PC-9 (cell line): Measurements from ENCODE around the gene RICTOR. TPM values are rescaled to one million over a fixed set of nuclear protein-coding genes. Genes with fewer than 3 reads are reported as not detected.
A peak's percentile ranks its signal among the peaks of the same experiment; 100 is the strongest.

ENCODE experiments used
- BruUV-seq: library from RNA; stranded (reverse); fragments of 400-500 nt; replicated peaks from 2 replicates; lab custom pipeline; 2021; lab: Mats Ljungman, UMichigan
- CTCF ChIA-PET: fragments of 300-600 bp; sonication (Branson Sonifier 250); formaldehyde crosslinking; loops from one replicate; lab custom pipeline; 2022; ENCODE audit warnings: antibody characterized with exemption; lab: Charles Lee
- POLR2A ChIA-PET: fragments of 300-600 bp; sonication (Branson Sonifier 250); formaldehyde crosslinking; loops from one replicate; lab custom pipeline; 2022; ENCODE audit warnings: antibody characterized with exemption; ENCODE audit not compliant: unreplicated experiment; lab: Charles Lee
- DNase-seq, 2 experiments: peaks; one replicate each; pipeline versions ENCODE4 v3.0.0 to v3.0.0-alpha.2; 2015 to 2022; ENCODE audit warnings: mixed read lengths in 1 of 2
- H2AFZ ChIP-seq: fragments of 200-600 bp; sonication (generic); 2 replicates; pipeline ENCODE4 v1.8.1; 2017; ENCODE audit warnings: antibody characterized with exemption
- H3F3A ChIP-seq: fragments of 200-600 bp; sonication (generic); 2 replicates; pipeline ENCODE4 v1.8.1; 2017; ENCODE audit warnings: antibody characterized with exemption, mild to moderate bottlenecking, low read depth; ENCODE audit not compliant: insufficient read depth
- H3K27ac ChIP-seq: fragments of 200-600 bp; sonication (generic); 2 replicates; pipeline ENCODE4 v1.6.1; 2016; ENCODE audit warnings: mixed run types
- H3K27me3 ChIP-seq: fragments of 200-600 bp; sonication (generic); 2 replicates; pipeline ENCODE4 v1.6.1; 2016; ENCODE audit warnings: low read depth, mixed run types; ENCODE audit not compliant: insufficient read depth
- H3K36me3 ChIP-seq: fragments of 200-600 bp; sonication (generic); 2 replicates; pipeline ENCODE4 v1.6.1; 2016; ENCODE audit warnings: low read depth, mixed run types
- H3K4me1 ChIP-seq: fragments of 200-600 bp; sonication (generic); replicated peaks from 2 replicates; pipeline ENCODE4 v1.6.1; 2016; ENCODE audit warnings: mixed run types; ENCODE audit not compliant: insufficient read depth
- H3K4me2 ChIP-seq: fragments of 200-600 bp; sonication (generic); 2 replicates; pipeline ENCODE4 v1.6.1; 2017; ENCODE audit warnings: mixed run types
- H3K4me3 ChIP-seq: fragments of 200-600 bp; sonication (generic); 2 replicates; pipeline ENCODE4 v1.6.1; 2016; ENCODE audit warnings: mixed run types
- H3K79me2 ChIP-seq: fragments of 200-600 bp; sonication (generic); 2 replicates; pipeline ENCODE4 v1.6.1; 2017; ENCODE audit warnings: low read depth, mixed run types
- H3K9me2 ChIP-seq: fragments of 200-600 bp; sonication (generic); 2 replicates; pipeline ENCODE4 v1.8.1; 2017; ENCODE audit warnings: mild to moderate bottlenecking; ENCODE audit not compliant: insufficient read depth
- H3K9me3 ChIP-seq: fragments of 200-600 bp; sonication (generic); 2 replicates; pipeline ENCODE4 v1.8.1; 2016; ENCODE audit warnings: low read depth; ENCODE audit not compliant: insufficient read depth
- H4K20me1 ChIP-seq: fragments of 200-600 bp; sonication (generic); 2 replicates; pipeline ENCODE4 v1.8.1; 2017; ENCODE audit not compliant: insufficient read depth
- CTCF ChIP-seq: fragments of 200-600 bp; sonication (generic); conservative IDR thresholded peaks from 2 replicates; pipeline ENCODE4 v1.6.1; 2017; ENCODE audit warnings: mixed run types, antibody characterized with exemption, mild to moderate bottlenecking, moderate library complexity
- EZH2 ChIP-seq: fragments of 200-600 bp; sonication (generic); IDR thresholded peaks from 2 replicates; pipeline ENCODE4 v1.8.0; 2017; ENCODE audit warnings: antibody characterized with exemption, low read depth
- intact Hi-C: fragments of 100-400 bp; cut with micrococcal nuclease; formaldehyde crosslinking; loops from one replicate; pipeline ENCODE4 v1.10.0; 2022; ENCODE audit not compliant: unreplicated experiment
- total RNA-seq: library from RNA; stranded (reverse); gene quantifications from 2 replicates; pipeline ENCODE4 v1.2.3, GENCODE V29; 2021

The RICTOR gene
- total RNA-seq, 1 experiment from 2014 or later = 103 TPM

GRCh38 chr5:39082995-39083394 lies 8.8 kb upstream of the RICTOR start:
- no peak overlapping the region for H3K4me3 ChIP-seq
- no peak overlapping the region for H2AFZ ChIP-seq
- 0 out of 2 replicates have a peak, but pooled peaks cover 6% of the 10 kb centered on the region for H3K9me2 ChIP-seq
- BruUV-seq = no TSS peak
- no peaks in the 10 kb centered on the region for H3K27me3 ChIP-seq
- H3F3A ChIP-seq = peaks cover 4% of the 10 kb centered on the region; the same call in 1 of the 2 replicates
- H3K9me3 ChIP-seq = peaks cover 8% of the 10 kb centered on the region; the same call in 1 of the 2 replicates
- ChIA-PET POLR2A (no interaction called here), CTCF (no interaction called here)
- no peak overlapping the region for H3K27ac ChIP-seq
- no peaks in the 10 kb centered on the region for H3K36me3 ChIP-seq
- TF ChIP-seq EZH2 (no peak), CTCF (no peak)
- no peaks in the 10 kb centered on the region for H4K20me1 ChIP-seq
- H3K4me2 ChIP-seq = no peak overlapping the region
- DNase-seq = no peak
- no peaks in the 10 kb centered on the region for H3K4me1 ChIP-seq
- intact Hi-C loops = no loop called here
- H3K79me2 ChIP-seq = no peaks in the 10 kb centered on the region

- Histone ChIP-seq H3K9me2 (0 out of 2 replicates have a peak, but pooled peaks cover 6% of the 10 kb centered on the region), H3K4me2 (no peak overlapping the region), H4K20me1 (no peaks in the 10 kb centered on the region), H3K79me2 (peaks cover 11% of the 10 kb centered on the region), H3K27me3 (no peaks in the 10 kb centered on the region), H3K4me1 (peaks cover 21% of the 10 kb centered on the region), H3F3A (peaks cover 19% of the 10 kb centered on the region), H3K36me3 (no peaks in the 10 kb centered on the region), H3K27ac (no peak overlapping the region), H3K4me3 (no peak overlapping the region), H3K9me3 (peaks cover 12% of the 10 kb centered on the region; the same call in 1 of the 2 replicates), H2AFZ (no peak overlapping the region)
- CTCF ChIA-PET = interaction anchor here (0.6 to 2.0 kb wide), 12 partner anchors 8 to 531 kb away, joined by 3 to 18 read pairs (median 7); no protein-coding TSS in a partner anchor
- no TSS peak for BruUV-seq
- TF ChIP-seq CTCF (peak; percentile 76), EZH2 (no peak)
- intact Hi-C loops = no loop called here
- DNase-seq = no peak
- POLR2A ChIA-PET = interaction anchor here (0.5 to 0.7 kb wide), 3 partner anchors 40 to 300 kb away, joined by 3 to 28 read pairs (median 6); no protein-coding TSS in a partner anchor
Observed at GRCh38 chr5:39080597-39081204, 6.5 kb upstream of the RICTOR start.

GRCh38 chr5:39080168-39080567 lies 6.0 kb upstream of the RICTOR start:
- Histone ChIP-seq H3K27ac (0 out of 2 replicates have a peak overlapping the region, but pooled peaks have one; percentile 18), H4K20me1 (no peaks in the 10 kb centered on the region), H2AFZ (no peak overlapping the region), H3K36me3 (no peaks in the 10 kb centered on the region), H3K79me2 (peaks cover 15% of the 10 kb centered on the region), H3F3A (peaks cover 22% of the 10 kb centered on the region), H3K4me3 (no peak overlapping the region), H3K9me3 (peaks cover 12% of the 10 kb centered on the region; the same call in 1 of the 2 replicates), H3K27me3 (no peaks in the 10 kb centered on the region), H3K4me1 (peaks cover 25% of the 10 kb centered on the region), H3K4me2 (no peak overlapping the region), H3K9me2 (0 out of 2 replicates have a peak, but pooled peaks cover 6% of the 10 kb centered on the region)
- ChIA-PET POLR2A (interaction anchor here (0.5 to 0.7 kb wide), 3 partner anchors 41 to 299 kb away, joined by 3 to 28 read pairs (median 6); no protein-coding TSS in a partner anchor), CTCF (interaction anchor here (0.6 to 2.0 kb wide), 13 partner anchors 8 to 1807 kb away, joined by 3 to 18 read pairs (median 6); no protein-coding TSS in a partner anchor)
- peak in 1 of 2 experiments; percentile 45 for DNase-seq
- no TSS peak for BruUV-seq
- TF ChIP-seq CTCF = no peak
- no peak for TF ChIP-seq EZH2
- intact Hi-C loops = no loop called here
